NCI-H748 (cell line): ENCODE measurements around the gene SGIP1.

Experiments
- DNase-seq: peaks from one replicate; lab custom pipeline; 2025; ENCODE audit not compliant: unreplicated experiment; lab: John Stamatoyannopoulos, UW

The SGIP1 gene

GRCh38 chr1:66599899-66600737, 66.2 kb downstream of the SGIP1 start:
- DNase-seq, result no peak

DNA sequence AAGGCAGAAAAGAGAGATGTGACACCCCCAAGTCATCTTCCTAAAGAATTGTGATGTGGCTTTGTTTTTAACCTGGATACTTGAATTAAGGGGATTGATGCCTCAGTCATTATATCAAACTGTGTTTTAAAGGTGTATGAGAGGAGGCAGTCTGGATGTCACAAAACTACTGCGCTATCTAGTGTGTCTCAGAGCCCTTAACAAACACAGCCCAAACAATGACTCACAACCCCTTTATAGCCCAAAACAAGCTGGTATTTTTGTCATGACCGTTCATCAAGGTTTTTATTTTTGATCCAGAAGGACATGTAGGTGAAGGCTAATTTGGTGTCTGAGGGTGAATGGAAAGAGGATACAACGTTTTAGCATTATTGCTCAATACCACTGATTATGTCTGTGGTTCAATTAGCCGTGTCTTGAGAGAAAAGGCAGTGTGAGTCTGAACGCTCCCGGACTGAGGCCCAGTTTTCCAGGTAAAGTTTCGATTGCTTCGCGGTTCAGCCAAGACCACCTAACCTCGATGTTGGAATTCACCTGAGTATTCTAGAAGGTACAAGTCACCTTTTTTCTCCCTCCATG, 71.6 kb downstream of the SGIP1 start:
- no peak for DNase-seq

- DNase-seq, result no peak
These were observed 72.6 kb downstream of the SGIP1 start for GRCh38 chr1:66606362-66607065.

DNA sequence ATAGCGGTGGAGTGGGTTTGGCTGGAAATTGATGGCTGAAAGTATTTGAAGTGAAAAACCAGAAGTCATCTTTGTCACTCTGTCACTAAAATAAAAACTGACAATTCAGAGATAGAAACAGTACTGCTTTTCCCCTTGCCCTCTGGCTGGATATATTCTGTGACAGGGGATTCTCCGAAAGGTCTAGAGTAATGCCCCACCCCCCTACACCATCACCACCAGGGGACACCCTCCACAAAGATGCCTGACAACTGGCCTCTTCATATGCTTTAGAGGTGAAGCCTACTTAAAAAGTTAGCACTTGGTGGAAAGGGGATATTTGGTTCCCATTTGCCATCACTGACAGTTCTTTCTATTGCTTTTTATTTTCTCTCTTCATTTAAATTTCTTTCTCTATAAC, 73.5 kb downstream of the SGIP1 start:
- DNase-seq, result no peak

GRCh38 chr1:66613187-66613586, 79.2 kb downstream of the SGIP1 start:
- no peak for DNase-seq

GRCh38 chr1:66617362-66618184, 83.6 kb downstream of the SGIP1 start:
- no peak for DNase-seq

GRCh38 chr1:66618390-66618789, 84.4 kb downstream of the SGIP1 start:
- DNase-seq, result no peak

GRCh38 chr1:66623812-66624211, 89.9 kb downstream of the SGIP1 start:
- no peak for DNase-seq

- no peak for DNase-seq
These were observed 90.6 kb downstream of the SGIP1 start for GRCh38 chr1:66624412-66625060.

DNA sequence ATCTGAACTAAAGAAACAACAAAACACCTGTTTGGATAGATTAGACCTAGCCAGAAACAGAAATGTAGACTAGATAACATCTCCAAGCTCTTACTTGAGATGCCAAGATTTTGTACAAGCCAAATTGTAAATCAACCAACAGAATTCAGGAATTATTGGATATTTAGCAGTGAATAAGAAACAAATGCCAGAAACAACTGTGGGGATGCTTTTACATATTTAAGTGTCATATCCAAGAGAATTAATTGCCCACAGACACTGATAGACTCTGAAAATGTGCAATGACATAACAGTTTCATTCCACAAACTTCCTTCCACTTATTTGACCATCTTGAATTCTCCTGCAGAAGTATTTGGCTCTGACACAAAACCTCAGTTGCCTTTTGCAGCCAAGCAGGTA, 92.3 kb downstream of the SGIP1 start:
- no peak for DNase-seq

DNA sequence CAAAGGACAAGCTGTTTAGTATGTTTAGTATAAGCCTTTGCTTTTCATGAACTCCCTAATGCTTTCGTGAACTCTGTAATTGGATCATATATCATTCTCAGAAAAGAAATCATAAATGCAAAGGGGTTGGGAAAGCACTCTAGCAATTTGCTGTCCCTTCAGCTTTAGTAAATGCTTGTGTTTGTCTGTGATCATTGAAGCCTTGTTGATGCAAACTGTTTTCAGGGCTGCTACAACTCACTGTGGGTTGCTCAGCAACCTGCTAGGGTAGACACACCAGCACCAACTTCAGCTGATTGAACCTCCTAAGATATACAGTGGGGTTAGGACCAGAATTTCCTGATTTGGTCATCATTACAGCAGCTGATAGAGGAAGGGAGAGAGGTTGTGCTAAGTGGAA, 95.0 kb downstream of the SGIP1 start:
- peak; percentile 12 for DNase-seq

DNA sequence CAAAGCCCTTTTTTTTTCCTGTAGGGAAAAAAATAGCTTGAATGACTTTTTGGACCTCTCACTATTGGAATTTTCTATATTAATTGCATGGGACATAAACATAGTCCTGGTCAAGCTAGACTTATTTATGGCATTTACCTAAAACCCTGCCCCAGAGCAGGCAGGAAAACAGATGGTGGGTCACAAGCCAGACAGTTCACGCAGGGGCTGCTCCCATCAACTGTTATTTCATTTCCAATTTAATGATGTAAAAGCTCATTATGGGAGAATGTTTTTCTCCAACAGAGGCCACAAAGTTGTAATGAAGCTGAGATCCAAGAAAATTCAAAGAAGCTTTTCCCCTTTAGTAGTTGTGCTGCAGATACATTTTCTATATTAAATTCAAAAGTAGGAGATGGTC, 99.2 kb downstream of the SGIP1 start:
- no peak for DNase-seq

DNA sequence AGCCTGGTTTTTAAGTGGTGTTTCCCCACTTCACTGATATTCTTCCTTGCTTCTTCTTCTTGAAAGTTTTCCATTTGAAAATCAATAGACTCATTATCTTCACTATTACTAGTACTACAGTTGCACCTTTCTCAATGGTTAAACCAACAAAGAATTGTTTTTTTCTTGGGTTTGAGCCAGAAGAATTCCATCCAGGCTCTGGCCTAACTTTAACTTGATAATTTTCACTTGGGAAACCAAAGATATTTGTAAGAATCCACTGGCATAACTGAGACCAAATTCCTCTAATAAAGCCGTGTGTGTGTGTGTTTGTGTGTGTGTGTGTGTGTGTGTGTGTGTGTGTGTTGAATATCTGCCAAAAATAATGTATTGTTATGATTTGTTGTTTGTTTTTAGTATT, 103.2 kb downstream of the SGIP1 start:
- no peak for DNase-seq

DNA sequence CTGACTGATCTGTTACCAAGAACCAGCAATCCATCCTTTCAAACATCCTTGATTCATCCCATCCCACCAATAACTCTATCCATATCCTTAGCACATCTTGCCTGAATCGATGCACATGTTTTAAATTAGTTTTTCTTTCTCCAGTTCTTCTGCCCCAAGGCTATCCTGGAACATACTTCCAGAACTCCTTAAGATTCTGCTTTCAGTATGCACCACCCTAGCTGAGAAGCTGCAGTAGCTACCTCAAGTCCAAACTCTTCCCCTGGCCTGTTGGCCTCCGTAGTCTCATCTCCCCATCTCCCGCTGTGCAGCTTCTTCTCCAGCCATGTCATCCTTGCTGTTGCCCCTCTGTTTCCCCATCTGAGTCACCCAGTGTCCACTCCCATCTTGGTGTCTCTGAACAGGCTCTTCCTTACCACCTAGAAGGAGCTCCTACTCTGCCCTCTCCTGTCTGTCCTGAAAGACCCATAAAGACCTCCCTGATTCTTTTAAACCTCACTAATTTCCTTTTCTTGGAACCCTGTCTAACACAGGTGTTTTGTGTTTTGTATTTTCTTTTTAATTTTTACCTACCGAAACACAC, 108.0 kb downstream of the SGIP1 start:
- no peak for DNase-seq

DNA sequence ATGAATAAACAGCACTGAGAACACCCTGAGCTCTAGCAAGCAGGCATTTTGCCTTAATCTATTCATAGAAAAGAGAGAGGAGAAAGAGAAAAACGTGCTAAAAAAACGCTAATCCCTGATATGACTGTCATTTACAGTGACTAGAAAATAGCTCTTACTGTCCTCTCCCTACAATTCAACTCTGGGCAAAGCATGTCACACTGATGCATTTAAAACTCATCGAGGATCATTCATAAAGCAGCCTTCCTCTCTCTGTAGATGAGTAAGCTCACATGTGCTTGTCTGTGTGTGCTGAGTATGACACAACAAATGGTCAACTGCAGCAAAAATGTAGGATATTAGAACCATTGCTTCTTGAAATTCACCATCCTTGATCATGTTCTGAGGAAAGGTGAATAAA, 109.0 kb downstream of the SGIP1 start:
- no peak for DNase-seq

DNA sequence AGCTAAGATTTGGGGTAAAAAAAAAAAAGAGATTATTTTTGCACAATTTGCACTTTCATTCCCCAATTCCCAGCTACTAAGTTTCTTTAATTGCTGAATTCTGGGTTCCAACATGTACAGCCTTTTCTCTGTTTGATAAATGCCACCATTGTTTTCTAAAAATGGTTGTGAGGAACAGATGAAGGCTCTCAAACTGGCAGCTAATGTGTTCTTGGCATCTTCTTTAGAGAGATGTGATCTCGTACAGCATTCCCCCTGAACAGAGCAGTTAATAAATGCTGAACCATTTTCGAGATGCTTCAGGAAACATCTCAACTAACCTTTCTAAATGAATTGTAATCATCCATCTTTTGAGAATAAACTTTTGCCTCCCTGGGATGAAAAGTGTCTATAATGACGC, 110.4 kb downstream of the SGIP1 start:
- no peak for DNase-seq

DNA sequence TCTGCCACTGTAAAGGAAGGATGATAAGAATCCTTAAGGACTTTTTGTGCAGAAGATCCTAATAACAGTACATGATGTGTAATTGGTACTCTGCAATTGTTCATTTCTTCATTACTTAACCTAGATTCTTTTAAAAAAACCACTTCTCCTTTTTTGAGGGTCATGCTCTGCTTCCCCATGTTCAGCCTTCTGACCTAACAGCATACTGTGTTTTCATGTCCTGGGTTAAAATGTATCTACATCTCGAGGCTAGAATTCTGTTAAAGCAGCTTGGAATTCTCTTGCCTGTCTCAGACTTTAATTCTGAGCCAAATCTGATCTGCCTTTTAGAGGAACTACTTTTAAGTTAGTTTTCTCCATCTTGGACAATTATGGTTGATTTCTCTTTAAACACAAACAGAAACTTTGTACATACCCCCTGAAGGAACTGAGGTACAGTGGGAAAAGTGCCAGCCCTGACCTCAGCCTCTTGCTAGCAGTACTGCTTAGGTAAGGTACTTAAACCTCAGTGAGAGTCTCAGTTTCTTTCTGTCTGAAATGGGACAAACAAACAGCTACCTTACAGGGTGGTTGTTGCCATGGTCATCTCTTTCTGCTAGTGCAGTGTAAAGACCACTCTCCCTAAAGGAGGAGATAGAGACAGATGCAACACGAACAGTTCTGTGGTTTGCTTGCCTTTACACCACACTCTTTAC, 115.1 kb downstream of the SGIP1 start:
- no peak for DNase-seq

GRCh38 chr1:66652556-66652955, 118.6 kb downstream of the SGIP1 start:
- no peak for DNase-seq

GRCh38 chr1:66654643-66655042, 120.7 kb downstream of the SGIP1 start:
- no peak for DNase-seq

DNA sequence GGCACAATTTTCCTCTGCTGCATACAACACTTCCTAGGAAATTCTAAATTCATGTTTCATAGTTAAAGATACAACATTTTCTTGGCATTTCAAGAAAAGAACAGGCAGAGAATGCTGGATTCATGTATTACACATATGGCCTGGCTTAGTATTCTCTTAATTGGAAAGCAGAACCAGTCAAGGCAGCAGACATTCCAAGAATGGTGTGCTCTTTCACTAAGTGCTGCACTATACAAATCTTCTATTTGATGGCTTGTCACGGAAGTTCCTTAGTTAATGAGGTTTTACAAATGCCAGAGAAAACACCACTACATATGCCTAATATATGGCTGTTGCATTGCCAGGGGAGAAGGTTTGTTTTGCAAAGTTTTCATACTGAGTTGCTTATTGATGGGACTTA, 137.5 kb downstream of the SGIP1 start:
- DNase-seq, result no peak
